Bronchial epithelial cell (primary cell): ENCODE results near the gene PALS1. TPM values are rescaled to one million over a fixed set of nuclear protein-coding genes. Genes with fewer than 3 reads are reported as not detected.

Experiments used
- DNase-seq: peaks from one replicate; pipeline ENCODE4 v3.0.0-alpha.2; 2010; ENCODE audit warnings: low read depth
- FAIRE-seq: peaks from 2 replicates; lab custom pipeline; 2011; peaks lifted over from hg19 to GRCh38; lab: Jason Lieb, UNC
- H3K27me3 ChIP-seq: 2 replicates; pipeline ENCODE4 v1.5.1; 2011; ENCODE audit warnings: low read length; ENCODE audit not compliant: control insufficient read depth, insufficient read depth
- H3K36me3 ChIP-seq: 2 replicates; pipeline ENCODE4 v1.5.1; 2011; ENCODE audit warnings: low read length; ENCODE audit not compliant: control insufficient read depth, insufficient read depth
- H3K4me3 ChIP-seq: 2 replicates; pipeline ENCODE4 v1.5.1; 2011; ENCODE audit warnings: mild to moderate bottlenecking, low read depth, low read length, control low read depth
- total RNA-seq: library from RNA; depleted of rRNA; stranded (reverse); fragments of >200 nt; gene quantifications from 2 replicates; pipeline ENCODE4 v1.2.1, GENCODE V29; 2014
- TF ChIP-seq, protein P1 (sequence below): IDR thresholded peaks from 2 replicates; pipeline ENCODE4 v1.5.1; 2011; ENCODE audit warnings: mild to moderate bottlenecking, moderate library complexity, low read length, control low read depth, inconsistent platforms; ENCODE audit not compliant: insufficient read depth, severe bottlenecking

Gene PALS1
- total RNA-seq, 1 donor from 2014 or later = 15.3 TPM

DNA sequence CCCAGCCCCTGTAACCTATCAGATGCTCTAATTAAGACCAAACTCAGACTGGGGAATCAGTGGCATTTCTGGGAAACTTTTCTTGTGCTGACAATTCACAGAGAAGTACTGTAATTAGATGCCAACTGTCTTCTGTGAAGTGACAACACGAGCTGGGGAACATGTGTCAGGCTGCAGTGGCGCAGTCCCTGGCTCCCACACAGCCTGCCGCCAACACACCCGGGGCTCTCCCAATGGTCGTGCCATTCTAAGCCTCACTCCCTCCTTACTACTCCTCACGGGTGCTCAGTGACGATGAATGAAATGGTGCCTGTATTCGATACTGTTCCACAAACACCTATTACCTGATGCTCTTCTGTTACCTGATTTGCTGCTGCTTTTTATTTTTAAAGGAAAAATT lies 33.4 kb upstream of the PALS1 start:
- no peak overlapping the region for H3K4me3 ChIP-seq
- TF ChIP-seq, protein P1, sequence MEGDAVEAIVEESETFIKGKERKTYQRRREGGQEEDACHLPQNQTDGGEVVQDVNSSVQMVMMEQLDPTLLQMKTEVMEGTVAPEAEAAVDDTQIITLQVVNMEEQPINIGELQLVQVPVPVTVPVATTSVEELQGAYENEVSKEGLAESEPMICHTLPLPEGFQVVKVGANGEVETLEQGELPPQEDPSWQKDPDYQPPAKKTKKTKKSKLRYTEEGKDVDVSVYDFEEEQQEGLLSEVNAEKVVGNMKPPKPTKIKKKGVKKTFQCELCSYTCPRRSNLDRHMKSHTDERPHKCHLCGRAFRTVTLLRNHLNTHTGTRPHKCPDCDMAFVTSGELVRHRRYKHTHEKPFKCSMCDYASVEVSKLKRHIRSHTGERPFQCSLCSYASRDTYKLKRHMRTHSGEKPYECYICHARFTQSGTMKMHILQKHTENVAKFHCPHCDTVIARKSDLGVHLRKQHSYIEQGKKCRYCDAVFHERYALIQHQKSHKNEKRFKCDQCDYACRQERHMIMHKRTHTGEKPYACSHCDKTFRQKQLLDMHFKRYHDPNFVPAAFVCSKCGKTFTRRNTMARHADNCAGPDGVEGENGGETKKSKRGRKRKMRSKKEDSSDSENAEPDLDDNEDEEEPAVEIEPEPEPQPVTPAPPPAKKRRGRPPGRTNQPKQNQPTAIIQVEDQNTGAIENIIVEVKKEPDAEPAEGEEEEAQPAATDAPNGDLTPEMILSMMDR = no peak
- DNase-seq (no peak), FAIRE-seq (no peak)
- no peaks in the 10 kb centered on the region for H3K36me3 ChIP-seq
- no peaks in the 10 kb centered on the region for H3K27me3 ChIP-seq

DNA sequence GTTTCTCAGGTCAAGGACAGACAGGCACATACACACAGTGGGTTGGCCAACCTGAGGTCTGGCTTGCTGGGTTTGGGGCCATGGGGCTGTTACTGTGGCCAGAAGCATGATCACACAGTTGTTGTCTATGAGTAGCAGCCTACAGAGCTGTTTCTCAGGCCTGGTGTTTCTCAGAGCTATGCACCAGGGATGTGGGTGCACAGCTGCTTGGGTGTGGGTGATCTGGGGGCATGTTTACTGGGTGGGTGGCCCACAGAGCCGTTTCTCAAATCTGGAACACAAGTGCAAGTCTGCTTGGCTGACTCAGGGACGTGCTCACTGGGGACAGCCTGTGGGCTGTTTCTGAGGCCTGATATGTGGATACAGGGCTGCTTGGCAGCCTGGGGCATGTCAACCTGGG lies 23.1 kb upstream of the PALS1 start:
- no peaks in the 10 kb centered on the region for H3K27me3 ChIP-seq
- TF ChIP-seq, protein P1 = no peak
- no peak for DNase-seq

DNA sequence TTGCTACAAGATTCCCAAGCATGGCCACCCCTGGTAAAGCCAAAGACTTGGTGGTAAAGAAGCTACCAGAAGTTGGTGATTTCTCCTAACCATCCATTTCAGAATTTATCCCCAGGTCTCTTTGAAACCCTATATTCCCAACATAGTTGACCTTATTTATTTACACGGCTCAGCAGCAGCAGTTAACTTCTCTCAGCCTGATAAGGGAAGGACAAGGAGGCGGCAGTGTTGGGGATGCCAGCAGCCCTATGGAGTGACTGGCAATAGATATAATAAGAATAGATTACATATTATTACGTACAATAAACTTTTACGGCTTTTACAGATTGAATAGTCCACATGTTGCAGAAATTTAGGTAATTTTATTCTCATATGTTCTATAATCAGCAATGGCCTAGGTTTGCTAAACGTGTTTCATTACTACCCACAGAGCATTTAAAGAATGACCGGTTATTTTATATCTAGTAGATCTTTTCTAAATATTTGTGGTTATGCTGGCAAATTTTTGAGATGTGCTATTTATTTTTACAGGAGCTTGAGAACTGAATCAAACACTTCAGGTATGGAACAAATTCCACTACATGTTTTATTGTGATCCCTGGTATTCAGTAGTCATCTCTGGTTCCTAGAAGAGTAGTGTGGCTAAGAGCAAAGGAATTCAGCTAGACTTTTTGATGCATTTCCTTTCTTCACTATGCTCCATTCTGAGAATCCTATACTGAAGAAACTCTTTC lies 19.8 kb upstream of the PALS1 start:
- FAIRE-seq (no peak), DNase-seq (peak; percentile 42)
- no peak overlapping the region for H3K4me3 ChIP-seq

More for the DNA sequence above, 23.1 kb upstream of the PALS1 start:
- no peaks in the 10 kb centered on the region for H3K36me3 ChIP-seq
- H3K4me3 ChIP-seq = no peak overlapping the region
- FAIRE-seq = no peak

DNA sequence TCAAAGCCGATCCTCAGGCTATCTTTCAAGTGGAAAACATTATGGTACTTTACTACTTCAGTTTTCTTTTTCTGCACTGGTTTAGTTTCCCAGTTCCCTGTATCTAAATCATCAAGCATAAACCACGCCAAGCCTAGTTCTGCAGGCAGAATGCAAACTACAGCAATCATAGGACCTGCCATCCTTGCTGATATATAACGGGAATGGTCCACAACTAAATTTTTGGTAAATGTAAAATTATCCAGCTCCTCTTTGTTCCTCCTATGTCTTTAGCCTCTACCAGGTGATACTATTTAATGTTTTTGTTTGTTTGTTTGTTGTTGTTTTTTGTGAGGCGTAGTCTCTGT lies 19.3 kb upstream of the PALS1 start:
- DNase-seq (no peak), FAIRE-seq (no peak)
- H3K4me3 ChIP-seq = no peak overlapping the region
- no peaks in the 10 kb centered on the region for H3K27me3 ChIP-seq
- H3K36me3 ChIP-seq = no peaks in the 10 kb centered on the region
- TF ChIP-seq, protein P1 = no peak

More for the DNA sequence above, 19.8 kb upstream of the PALS1 start:
- TF ChIP-seq, protein P1 = no peak
- H3K27me3 ChIP-seq = no peaks in the 10 kb centered on the region
- no peaks in the 10 kb centered on the region for H3K36me3 ChIP-seq

DNA sequence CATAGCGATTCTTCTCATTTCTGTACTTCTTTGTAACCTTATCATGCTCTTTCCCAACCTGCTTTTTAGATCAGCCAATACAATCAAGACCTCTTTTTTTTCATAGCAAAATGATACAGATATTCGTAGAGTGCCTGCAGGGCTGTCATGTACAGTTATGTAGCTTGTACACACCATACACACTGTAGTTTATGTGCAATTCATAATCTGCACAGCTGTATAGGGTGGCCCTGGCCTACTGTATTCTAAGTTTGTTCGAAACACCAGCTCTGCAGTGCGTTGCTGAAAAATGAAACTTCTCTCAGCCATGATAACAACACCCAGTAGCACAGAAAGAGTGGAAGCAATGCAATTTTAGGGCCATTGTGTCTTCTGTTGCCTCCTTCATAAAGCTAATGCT lies 15.7 kb upstream of the PALS1 start:
- Histone ChIP-seq H3K27me3 (no peaks in the 10 kb centered on the region), H3K36me3 (no peaks in the 10 kb centered on the region), H3K4me3 (no peak overlapping the region)
- no peak for FAIRE-seq
- DNase-seq = no peak
- TF ChIP-seq, protein P1 = no peak
